H1 (cell line): ENCODE measurements around the gene ZSCAN4. TPM values are rescaled to one million over a fixed set of nuclear protein-coding genes. Genes with fewer than 3 reads are reported as not detected.

ENCODE experiments used
- CTCF ChIA-PET: fragments of 300-600 bp; sonication (Branson Sonifier 250); formaldehyde crosslinking; loops from one replicate; lab custom pipeline; 2021; ENCODE audit not compliant: partially characterized antibody; lab: Charles Lee
- POLR2A ChIA-PET: fragments of 300-600 bp; sonication (Branson Sonifier 250); formaldehyde crosslinking; loops from one replicate; lab custom pipeline; 2021; ENCODE audit warnings: inconsistent platforms; ENCODE audit not compliant: partially characterized antibody; lab: Charles Lee
- DNase-seq, 2 experiments: peaks; one replicate each; pipeline versions ENCODE4 v3.0.0 to v3.0.0-alpha.2; 2010 to 2022; ENCODE audit warnings: low spot score in 2 of 2, low read depth in 1 of 2, mixed read lengths in 1 of 2
- FAIRE-seq: peaks from 2 replicates; lab custom pipeline; 2011; peaks lifted over from hg19 to GRCh38; lab: Jason Lieb, UNC
- H2AFZ ChIP-seq: 2 replicates; pipeline ENCODE4 v1.8.1; 2012; ENCODE audit warnings: low read length, inconsistent platforms
- H2AK5ac ChIP-seq: 2 replicates; pipeline ENCODE4 v1.6.1; 2013; ENCODE audit warnings: low read depth, low read length
- H2BK120ac ChIP-seq: replicated peaks from 2 replicates; pipeline ENCODE3; 2013; ENCODE audit warnings: low read depth, low read length, inconsistent platforms
- H2BK12ac ChIP-seq: 2 replicates; pipeline ENCODE4 v1.6.1; 2013; ENCODE audit warnings: low read depth, low read length
- H2BK15ac ChIP-seq: 2 replicates; pipeline ENCODE4 v1.6.1; 2013; ENCODE audit warnings: low read length
- H2BK20ac ChIP-seq: 2 replicates; pipeline ENCODE4 v1.6.1; 2013; ENCODE audit warnings: low read length
- H2BK5ac ChIP-seq: 2 replicates; pipeline ENCODE4 v1.6.1; 2013; ENCODE audit warnings: low read depth, low read length
- H3K14ac ChIP-seq: 2 replicates; pipeline ENCODE4 v1.6.1; 2013; ENCODE audit warnings: inconsistent platforms; ENCODE audit not compliant: insufficient read length
- H3K18ac ChIP-seq: 2 replicates; pipeline ENCODE4 v1.6.1; 2013; ENCODE audit warnings: low read length; ENCODE audit errors: extremely low read depth
- H3K23ac ChIP-seq: 2 replicates; pipeline ENCODE4 v1.6.1; 2013; ENCODE audit warnings: inconsistent platforms; ENCODE audit not compliant: insufficient read length
- H3K23me2 ChIP-seq: 2 replicates; pipeline ENCODE4 v1.6.1; 2013; ENCODE audit warnings: low read depth, low read length
- H3K27ac ChIP-seq: 2 replicates; pipeline ENCODE4 v1.6.1; 2011; ENCODE audit warnings: low read depth, low read length, inconsistent platforms
- H3K27me3 ChIP-seq, 4 experiments: replicated peaks in 1 of 4; 1 replicate in 1 of 4; 2 replicates in 3 of 4; pipeline versions ENCODE4 v1.6.1 to v1.8.1; 2011 to 2013; ENCODE audit warnings: low read length in 3 of 4, mild to moderate bottlenecking in 3 of 4, inconsistent platforms in 2 of 4, mixed read lengths in 2 of 4, moderate library complexity in 1 of 4; ENCODE audit not compliant: control insufficient read depth in 3 of 4, insufficient read depth in 3 of 4; ENCODE audit errors: extremely low read depth in 1 of 4
- H3K36me3 ChIP-seq, 4 experiments: 2 replicates each; pipeline versions ENCODE4 v1.6.1 to v1.8.1; 2011 to 2013; ENCODE audit warnings: mild to moderate bottlenecking in 4 of 4, low read length in 3 of 4, moderate library complexity in 2 of 4, control low read depth in 1 of 4, inconsistent platforms in 1 of 4; ENCODE audit not compliant: insufficient read depth in 4 of 4, control insufficient read depth in 2 of 4
- H3K4ac ChIP-seq: replicated peaks from 2 replicates; pipeline ENCODE3; 2013; ENCODE audit warnings: low read length, low read depth, mixed read lengths, inconsistent platforms; ENCODE audit not compliant: insufficient read length
- H3K4me1 ChIP-seq, 4 experiments: replicated peaks in 1 of 4; 1 replicate in 1 of 4; 2 replicates in 3 of 4; pipeline versions ENCODE4 v1.6.1 to v1.8.1; 2011 to 2013; ENCODE audit warnings: low read length in 3 of 4, inconsistent platforms in 2 of 4, mixed read lengths in 1 of 4; ENCODE audit not compliant: insufficient read depth in 4 of 4, control insufficient read depth in 3 of 4
- H3K4me2 ChIP-seq, 2 experiments: 2 replicates each; pipeline versions ENCODE4 v1.6.1 to v1.8.1; 2011 to 2013; ENCODE audit warnings: low read depth in 2 of 2, low read length in 2 of 2, control low read depth in 1 of 2, inconsistent platforms in 1 of 2, mild to moderate bottlenecking in 1 of 2; ENCODE audit not compliant: insufficient read depth in 1 of 2
- H3K4me3 ChIP-seq, 4 experiments: fragments of 200-600, 300-600 bp in 1 of 4; sonication (generic), shearing (Covaris generic), sonication (Bioruptor Twin) in 1 of 4; 2 replicates each; pipeline versions ENCODE4 v1.5.1 to v1.8.1; 2011 to 2016; ENCODE audit warnings: low read length in 4 of 4, low read depth in 3 of 4, control low read depth in 2 of 4, inconsistent platforms in 2 of 4, mild to moderate bottlenecking in 2 of 4, mixed read lengths in 1 of 4, moderate library complexity in 1 of 4; ENCODE audit not compliant: insufficient read depth in 2 of 4; ENCODE audit errors: extremely low read depth in 1 of 4
- H3K56ac ChIP-seq: replicated peaks from 2 replicates; pipeline ENCODE3; 2013; ENCODE audit warnings: low read depth, mild to moderate bottlenecking, mixed read lengths, low read length, inconsistent platforms; ENCODE audit not compliant: insufficient read length
- H3K79me1 ChIP-seq: 2 replicates; pipeline ENCODE4 v1.6.1; 2013; ENCODE audit warnings: low read depth, low read length, control low read depth
- H3K79me2 ChIP-seq, 2 experiments: 2 replicates each; pipeline versions ENCODE4 v1.6.1 to v1.8.1; 2012 to 2013; ENCODE audit warnings: low read length in 2 of 2, mild to moderate bottlenecking in 2 of 2, inconsistent platforms in 1 of 2; ENCODE audit not compliant: insufficient read depth in 2 of 2, control insufficient read depth in 1 of 2
- H3K9ac ChIP-seq, 4 experiments: replicated peaks in 1 of 4; 1 replicate in 1 of 4; 2 replicates in 3 of 4; pipeline versions ENCODE4 v1.6.1 to v1.8.1; 2011 to 2013; ENCODE audit warnings: low read depth in 3 of 4, low read length in 3 of 4, control low read depth in 2 of 4, mild to moderate bottlenecking in 2 of 4, moderate library complexity in 2 of 4, inconsistent platforms in 1 of 4; ENCODE audit errors: extremely low read depth in 1 of 4
- H3K9me3 ChIP-seq, 2 experiments: 2 replicates each; pipeline versions ENCODE4 v1.6.1 to v1.8.1; 2012 to 2013; ENCODE audit warnings: mild to moderate bottlenecking in 2 of 2, moderate library complexity in 2 of 2, control low read depth in 1 of 2, inconsistent platforms in 1 of 2, low read depth in 1 of 2, low read length in 1 of 2, mixed read lengths in 1 of 2; ENCODE audit not compliant: insufficient read depth in 2 of 2
- H4K20me1 ChIP-seq, 2 experiments: replicated peaks in 1 of 2; 2 replicates each; pipeline versions ENCODE3 to v1.8.1; 2011 to 2013; ENCODE audit warnings: inconsistent platforms in 2 of 2, low read length in 2 of 2, mild to moderate bottlenecking in 1 of 2; ENCODE audit not compliant: insufficient read depth in 2 of 2, control insufficient read depth in 1 of 2
- H4K5ac ChIP-seq: 2 replicates; pipeline ENCODE4 v1.6.1; 2013; ENCODE audit warnings: low read length, low read depth, mixed read lengths, inconsistent platforms; ENCODE audit not compliant: insufficient read length
- H4K8ac ChIP-seq: 2 replicates; pipeline ENCODE4 v1.8.0; 2013; ENCODE audit warnings: mild to moderate bottlenecking, moderate library complexity, low read length, inconsistent platforms; ENCODE audit not compliant: insufficient read depth; ENCODE audit errors: extremely low read depth
- H4K91ac ChIP-seq: replicated peaks from 2 replicates; pipeline ENCODE3; 2013; ENCODE audit warnings: low read length, mixed read lengths, inconsistent platforms; ENCODE audit not compliant: insufficient read length
- BACH1 ChIP-seq: IDR thresholded peaks from 2 replicates; pipeline ENCODE4 v1.6.1; 2012; ENCODE audit warnings: low read length, improper control_type of control experiment
- CHD1 ChIP-seq: IDR thresholded peaks from 2 replicates; pipeline ENCODE4 v1.6.1; 2012; ENCODE audit warnings: low read depth, low read length, improper control_type of control experiment
- CREB1 ChIP-seq: IDR thresholded peaks from 2 replicates; pipeline ENCODE4 v1.6.1; 2012; ENCODE audit warnings: inconsistent platforms
- EGR1 ChIP-seq: IDR thresholded peaks from 2 replicates; pipeline ENCODE4 v1.6.1; 2011; ENCODE audit warnings: low read depth, low read length, borderline replicate concordance
- KDM5A ChIP-seq: fragments of 200-600 bp; IDR thresholded peaks from 2 replicates; pipeline ENCODE4 v1.7.1; 2012; ENCODE audit warnings: mild to moderate bottlenecking, low read length, inconsistent platforms, mixed read lengths
- NRF1 ChIP-seq: IDR thresholded peaks from 2 replicates; pipeline ENCODE4 v1.6.1; 2011; ENCODE audit warnings: mild to moderate bottlenecking, low read depth, low read length, improper control_type of control experiment
- POLR2AphosphoS5 ChIP-seq: IDR thresholded peaks from 2 replicates; pipeline ENCODE4 v1.6.1; 2011; ENCODE audit warnings: low read depth, low read length
- RNF2 ChIP-seq: fragments of 200-900, 300-1000 bp; sonication (generic); IDR thresholded peaks from 2 replicates; pipeline ENCODE4 v1.7.1; 2016; ENCODE audit warnings: borderline replicate concordance, low read depth, mild to moderate bottlenecking, antibody characterized with exemption, low read length; ENCODE audit not compliant: poor library complexity, severe bottlenecking; ENCODE audit errors: missing control alignments
- SAP30 ChIP-seq: fragments of 300-600 bp; sonication (generic); IDR thresholded peaks from 2 replicates; pipeline ENCODE4 v1.7.1; 2012; ENCODE audit warnings: low read length, moderate library complexity, mild to moderate bottlenecking, inconsistent platforms; ENCODE audit not compliant: insufficient read depth, insufficient replicate concordance
- SIRT6 ChIP-seq: IDR thresholded peaks from one replicate; pipeline ENCODE4 v1.7.1; 2012; ENCODE audit warnings: low read length, inconsistent platforms
- SIX5 ChIP-seq: IDR thresholded peaks from 2 replicates; pipeline ENCODE4 v1.6.1; 2011; ENCODE audit warnings: mild to moderate bottlenecking, low read depth, low read length
- SRF ChIP-seq: IDR thresholded peaks from 2 replicates; pipeline ENCODE4 v1.6.1; 2011; ENCODE audit warnings: mild to moderate bottlenecking, low read depth, low read length, moderate library complexity
- TBP ChIP-seq: IDR thresholded peaks from 2 replicates; pipeline ENCODE4 v1.6.1; 2011; ENCODE audit warnings: low read depth, low read length, improper control_type of control experiment
- polyA plus RNA-seq, 7 experiments: library from polyadenylated mRNA; depleted of rRNA in 3 of 7; stranded (reverse) in 5 of 7; unstranded in 2 of 7; fragments of >200 nt in 5 of 7; fragments of 200-250 nt in 2 of 7; gene quantifications; 1 replicate in 5 of 7; 2 replicates in 1 of 7; 4 replicates in 1 of 7; pipeline versions ENCODE4 v1.2.1 to v1.2.3, GENCODE V29; 2011 to 2013; ENCODE audit warnings: missing spikeins in 2 of 7, mixed read lengths in 2 of 7
- total RNA-seq: library from RNA; stranded (reverse); fragmentation: NEBNext Ultra II Directional; extraction: Animal tissue kit (Norgen Biotek cat#: 25700); gene quantifications from 2 replicates; pipeline ENCODE4 v1.2.1, GENCODE V29; 2021
- TF ChIP-seq, protein P1 (sequence below): IDR thresholded peaks from 2 replicates; pipeline ENCODE4 v1.6.1; 2011; ENCODE audit warnings: low read depth, mild to moderate bottlenecking, low read length; ENCODE audit not compliant: insufficient read depth
- TF ChIP-seq, protein P2 (sequence below): IDR thresholded peaks from 2 replicates; pipeline ENCODE4 v1.6.1; 2012; ENCODE audit warnings: inconsistent platforms

Gene ZSCAN4
- total and polyA plus RNA-seq, 2 of the 8 experiments (the other 6 are each of a cell fraction or from before 2014, with no cell fraction given) = not detected

DNA sequence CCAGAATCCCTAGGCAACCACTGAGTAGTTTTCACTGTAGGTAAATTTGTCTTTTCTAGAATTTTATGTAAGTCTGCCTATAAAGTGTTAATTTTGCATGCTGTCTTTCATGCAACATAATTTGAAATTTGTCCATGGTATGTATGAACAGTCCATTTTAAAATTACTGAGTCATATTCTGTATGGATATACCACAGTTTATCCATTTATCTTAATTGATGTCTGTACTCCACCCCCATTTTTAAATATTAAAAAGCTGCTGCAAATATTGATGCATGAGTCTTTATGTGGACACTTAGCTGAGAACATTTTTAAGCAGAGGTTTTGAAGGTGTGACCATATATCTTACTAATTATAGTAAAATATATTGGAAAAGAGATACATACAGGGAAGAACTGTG lies 45.6 kb upstream of the ZSCAN4 start:
- Histone ChIP-seq H2AK5ac (no peak overlapping the region), H2BK20ac (no peak overlapping the region), H3K23ac (no peak overlapping the region), H4K91ac (no peak overlapping the region), H3K36me3 (peaks cover 43 to 67% (median 59%) of the 10 kb centered on the region in 4 experiments), H3K56ac (no peak overlapping the region), H3K18ac (no peak overlapping the region), H3K79me2 (peaks cover 27 to 58% of the 10 kb centered on the region in 2 experiments), H2BK120ac (no peak overlapping the region), H2AFZ (no peak overlapping the region), H3K27ac (no peak overlapping the region), H4K8ac (no peak overlapping the region), H2BK5ac (no peak overlapping the region), H2BK15ac (no peak overlapping the region), H3K4me2 (no peak overlapping the region), H3K4me1 (no peaks in the 10 kb centered on the region), H4K5ac (no peak overlapping the region), H3K23me2 (no peaks in the 10 kb centered on the region), H2BK12ac (no peak overlapping the region), H3K79me1 (peaks cover 7% of the 10 kb centered on the region), H4K20me1 (no peaks in the 10 kb centered on the region), H3K4me3 (no peak overlapping the region), H3K9me3 (peaks cover 52 to 54% of the 10 kb centered on the region in 2 experiments), H3K9ac (no peak overlapping the region), H3K4ac (no peak overlapping the region), H3K27me3 (no peaks in the 10 kb centered on the region), H3K14ac (no peak overlapping the region)
- POLR2A ChIA-PET = interaction anchor here (0.7 to 1.9 kb wide), 3 partner anchors 9 to 294 kb away, joined by 3 to 5 read pairs (median 4); partner anchors contain the start of genes ZNF134 and ZNF530
- CTCF ChIA-PET = no interaction called here
- FAIRE-seq (no peak), DNase-seq (no peak)
- TF ChIP-seq SAP30 (no peak), SIRT6 (no peak), SIX5 (no peak), TBP (no peak), EGR1 (no peak), CHD1 (no peak), CREB1 (no peak), BACH1 (no peak), KDM5A (no peak), POLR2AphosphoS5 (no peak), NRF1 (no peak), RNF2 (no peak), SRF (no peak)
- TF ChIP-seq, protein P1, sequence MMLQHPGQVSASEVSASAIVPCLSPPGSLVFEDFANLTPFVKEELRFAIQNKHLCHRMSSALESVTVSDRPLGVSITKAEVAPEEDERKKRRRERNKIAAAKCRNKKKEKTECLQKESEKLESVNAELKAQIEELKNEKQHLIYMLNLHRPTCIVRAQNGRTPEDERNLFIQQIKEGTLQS = no peak
- TF ChIP-seq, protein P2, sequence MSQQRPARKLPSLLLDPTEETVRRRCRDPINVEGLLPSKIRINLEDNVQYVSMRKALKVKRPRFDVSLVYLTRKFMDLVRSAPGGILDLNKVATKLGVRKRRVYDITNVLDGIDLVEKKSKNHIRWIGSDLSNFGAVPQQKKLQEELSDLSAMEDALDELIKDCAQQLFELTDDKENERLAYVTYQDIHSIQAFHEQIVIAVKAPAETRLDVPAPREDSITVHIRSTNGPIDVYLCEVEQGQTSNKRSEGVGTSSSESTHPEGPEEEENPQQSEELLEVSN = no peak
